Spleen (tissue), 7 donors: ENCODE measurements around the gene MEIG1.

Source experiments
- CTCF ChIP-seq, 11 experiments: fragments of 200-600 bp in 7 of 11; fragments of 450-650 bp in 4 of 11; sonication (generic) in 4 of 11; IDR thresholded peaks in 8 of 11; conservative IDR thresholded peaks in 3 of 11; 1 replicate in 7 of 11; 2 replicates in 4 of 11; pipeline versions ENCODE4 v1.4.0 to v1.8.0; 2016 to 2021; ENCODE audit warnings: antibody characterized with exemption in 11 of 11, inconsistent platforms in 4 of 11, mild to moderate bottlenecking in 1 of 11
- POLR2AphosphoS5 ChIP-seq, 3 donors: sonication (generic); formaldehyde crosslinking; IDR thresholded peaks; one replicate each; pipeline ENCODE4 v1.5.1; 2017; ENCODE audit warnings: antibody characterized with exemption in 3 of 3
- donor health status: DM: no; HTN: no; CAD: no; lungs with moderate emphysema.
- donor health status: DM: no; HTN: no; CAD: no.
- donor health status: DM: no; HTN: no; CAD: no.

DNA sequence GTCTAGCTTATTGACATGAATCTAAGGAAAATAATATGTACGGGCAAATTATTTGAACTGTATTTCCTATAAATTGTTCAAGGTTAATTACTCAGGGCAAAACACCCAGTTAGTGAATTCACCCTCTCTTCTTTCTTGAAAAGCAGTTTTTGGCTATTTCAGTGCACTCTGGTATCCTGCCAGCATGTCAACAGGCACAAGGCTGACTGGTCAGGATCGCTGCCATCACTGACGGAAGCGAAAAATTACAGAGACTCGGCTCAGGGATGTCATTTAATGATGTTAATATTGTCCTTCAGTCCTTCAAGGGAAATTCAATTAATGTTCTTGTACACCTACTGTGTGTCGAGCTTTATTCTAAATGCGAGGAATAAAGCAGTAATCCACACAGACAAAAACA is 56.3 kb downstream of the MEIG1 start:
- TF ChIP-seq CTCF (IDR thresholded peaks at IDR 0.05 in 8 of 11, conservative IDR thresholded peaks at IDR 0.05 in 3 of 11) (no peak), POLR2AphosphoS5 (IDR thresholded peaks at IDR 0.05) (no peak)
